Bronchus fibroblast of lung (primary cell): Measurements from ENCODE around the gene SLC6A3. TPM values are rescaled to one million over a fixed set of nuclear protein-coding genes. Genes with fewer than 3 reads are reported as not detected.

ENCODE experiments used
- total RNA-seq: library from RNA; depleted of rRNA; stranded (reverse); fragments of >200 nt; gene quantifications from 2 replicates; pipeline ENCODE4 v1.2.3, GENCODE V29; 2015

Gene SLC6A3
- not detected in 2 replicates for total RNA-seq

GRCh38 chr5:1445313-1445688, at the start of gene SLC6A3:
SLC6A3 (minus strand) TSS chr5:1445440; CDS start chr5:1443197, 2,243 bp downstream.

GRCh38 chr5:1344975-1345838, 100.0 kb downstream of the SLC6A3 start, which contains the start of gene CLPTM1L:
CLPTM1L (minus strand) TSS chr5:1345099; CDS start chr5:1344841, 258 bp downstream.

Other genes with a start within 250 kb of the SLC6A3 start
- not detected in 2 replicates for gene SLC6A19, start 243.8 kb downstream of the SLC6A3 start, total RNA-seq
- gene SLC6A18, start 220.1 kb downstream of the SLC6A3 start, total RNA-seq = not detected in 2 replicates
- gene TERT, start 150.4 kb downstream of the SLC6A3 start, total RNA-seq = not detected in 2 replicates
- 76.2 and 80.4 TPM in 2 replicates for gene CLPTM1L, start 100.3 kb downstream of the SLC6A3 start, total RNA-seq
- gene LPCAT1, start 78.5 kb upstream of the SLC6A3 start, total RNA-seq = 56.7 and 56.8 TPM in 2 replicates